Tibial nerve (tissue), 4 donors: ENCODE measurements around the gene DAZAP1. TPM values are rescaled to one million over a fixed set of nuclear protein-coding genes. Genes with fewer than 3 reads are reported as not detected.
A peak's percentile ranks its signal among the peaks of the same experiment; 100 is the strongest.

Source experiments
- DNase-seq, 2 donors: peaks; one replicate each; pipeline ENCODE4 v3.0.0-alpha.2; 2019; ENCODE audit warnings: low spot score in 2 of 2
- H3K27ac ChIP-seq, 4 donors: fragments of 200-600 bp; sonication (generic) in 3 of 4; one replicate each; pipeline ENCODE4 v1.5.1; 2017 to 2019; ENCODE audit warnings: mild to moderate bottlenecking in 1 of 4
- H3K27me3 ChIP-seq, 2 donors: fragments of 200-600 bp; sonication (generic) in 1 of 2; one replicate each; pipeline versions ENCODE4 v1.5.1 to v1.6.0; 2017 to 2019
- H3K36me3 ChIP-seq, 3 donors: fragments of 200-600 bp; sonication (generic); one replicate each; pipeline ENCODE4 v1.5.1; 2018 to 2019
- H3K4me1 ChIP-seq, 4 donors: fragments of 200-600 bp; sonication (generic) in 3 of 4; one replicate each; pipeline ENCODE4 v1.5.1; 2017 to 2019
- H3K4me3 ChIP-seq, 4 donors: fragments of 200-600 bp; sonication (generic) in 3 of 4; one replicate each; pipeline ENCODE4 v1.5.1; 2017 to 2019; ENCODE audit warnings: mild to moderate bottlenecking in 1 of 4, moderate library complexity in 1 of 4
- H3K9me3 ChIP-seq, 4 donors: fragments of 200-600 bp; sonication (generic) in 3 of 4; one replicate each; pipeline ENCODE4 v1.5.1; 2017 to 2019
- CTCF ChIP-seq, 5 experiments: fragments of 200-600 bp in 3 of 5; fragments of 450-650 bp in 2 of 5; sonication (generic) in 3 of 5; IDR thresholded peaks; one replicate each; pipeline ENCODE4 v1.5.1; 2016 to 2019; ENCODE audit warnings: antibody characterized with exemption in 5 of 5, mild to moderate bottlenecking in 3 of 5, moderate library complexity in 2 of 5
- EP300 ChIP-seq, 2 donors: sonication (generic); formaldehyde crosslinking; IDR thresholded peaks; one replicate each; pipeline ENCODE4 v1.6.1; 2017; ENCODE audit warnings: antibody characterized with exemption in 2 of 2, mild to moderate bottlenecking in 1 of 2
- POLR2A ChIP-seq, 2 donors: fragments of 450-650 bp; IDR thresholded peaks; one replicate each; pipeline ENCODE4 v1.6.1; 2017; ENCODE audit warnings: antibody characterized with exemption in 2 of 2, mild to moderate bottlenecking in 2 of 2, moderate library complexity in 2 of 2
- WGBS, 2 donors: methylation state at CpG; one replicate each; pipeline ENCODE4 v1.1.5; 2018; 5-methylcytosine and 5-hydroxymethylcytosine counted together
- total RNA-seq, 4 donors: library from RNA; depleted of rRNA; stranded (reverse); fragments of >200 nt; gene quantifications; one replicate each; pipeline ENCODE4 v1.1.0, GENCODE V29; 2016

The DAZAP1 gene
- total RNA-seq, 4 donors from 2014 or later = 34.3 to 68.4 (median 61.0) TPM

GRCh38 chr19:1406774-1407527 lies 435 bp upstream of the DAZAP1 start:
- H3K27ac ChIP-seq = peak overlapping the region; percentile 63 to 89 (median 78)
- peaks cover 0 to 60% (median 38%) of the 10 kb centered on the region in 4 donors for H3K4me1 ChIP-seq
- 1% methylated on average over 34 to 38 of the region's 72 CpGs for WGBS, 2 donors

GRCh38 chr19:1408300-1409203 lies 1.2 kb downstream of the DAZAP1 start:
- no peak for DNase-seq
- Histone ChIP-seq H3K4me3 (peak overlapping the region; percentile 92 to 100 (median 97)), H3K27ac (peak overlapping the region; percentile 81 to 99 (median 95)), H3K27me3 (no peaks in the 10 kb centered on the region), H3K9me3 (no peaks in the 10 kb centered on the region), H3K4me1 (peaks cover 0 to 60% (median 41%) of the 10 kb centered on the region in 4 donors), H3K36me3 (peaks cover 0 to 8% (median 0%) of the 10 kb centered on the region in 3 donors)
- TF ChIP-seq EP300 (IDR thresholded peaks at IDR 0.05) = peak in 1 of 2 donors; percentile 29
- TF ChIP-seq POLR2A (IDR thresholded peaks at IDR 0.05) = no peak
- TF ChIP-seq CTCF (IDR thresholded peaks at IDR 0.05) = no peak
- 0 to 1% methylated on average over 5 to 64 of the region's 69 CpGs for WGBS, 2 donors

More at GRCh38 chr19:1406774-1407527, 435 bp upstream of the DAZAP1 start:
- Histone ChIP-seq H3K4me3 (peak overlapping the region; percentile 54 to 100 (median 79)), H3K27me3 (no peaks in the 10 kb centered on the region), H3K36me3 (no peaks in the 10 kb centered on the region), H3K9me3 (no peaks in the 10 kb centered on the region)
- peak; percentile 96 to 98 for DNase-seq
- TF ChIP-seq EP300 (IDR thresholded peaks at IDR 0.05) (peak; percentile 49 to 80), POLR2A (IDR thresholded peaks at IDR 0.05) (no peak), CTCF (IDR thresholded peaks at IDR 0.05) (peak in 4 of 5 experiments; percentile 14 to 38 (median 28))

GRCh38 chr19:1409204-1410005 lies 2.0 kb downstream of the DAZAP1 start:
- peaks cover 0 to 68% (median 41%) of the 10 kb centered on the region in 4 donors for H3K4me1 ChIP-seq
- 58 to 62% methylated on average over 29 to 33 of the region's 33 CpGs for WGBS, 2 donors
- no peaks in the 10 kb centered on the region for H3K27me3 ChIP-seq
- no peak for DNase-seq
- H3K4me3 ChIP-seq = peak overlapping the region; percentile 92 to 100 (median 97)
- TF ChIP-seq CTCF (IDR thresholded peaks at IDR 0.05) (no peak), EP300 (IDR thresholded peaks at IDR 0.05) (no peak), POLR2A (IDR thresholded peaks at IDR 0.05) (no peak)
- H3K27ac ChIP-seq = peak overlapping the region; percentile 81 to 99 (median 96)
- peaks cover 0 to 9% (median 0%) of the 10 kb centered on the region in 3 donors for H3K36me3 ChIP-seq
- no peaks in the 10 kb centered on the region for H3K9me3 ChIP-seq

- TF ChIP-seq EP300 (IDR thresholded peaks at IDR 0.05) (no peak), POLR2A (IDR thresholded peaks at IDR 0.05) (no peak), CTCF (IDR thresholded peaks at IDR 0.05) (no peak)
- no peaks in the 10 kb centered on the region for H3K9me3 ChIP-seq
- 76 to 78% methylated on average over 14 to 15 of the region's 23 CpGs for WGBS, 2 donors
- no peaks in the 10 kb centered on the region for H3K27me3 ChIP-seq
- peaks cover 0 to 9% (median 0%) of the 10 kb centered on the region in 3 donors for H3K36me3 ChIP-seq
- H3K27ac ChIP-seq = peak overlapping the region in 3 of 4 donors; percentile 59 to 99 (median 95)
- H3K4me1 ChIP-seq = peaks cover 0 to 77% (median 44%) of the 10 kb centered on the region in 4 donors
- no peak for DNase-seq
- peak overlapping the region in 1 of 4 donors; percentile 100 for H3K4me3 ChIP-seq
Measured at GRCh38 chr19:1410136-1410786, 2.9 kb downstream of the DAZAP1 start.
